NB4 (cell line): Measurements from ENCODE around the gene CCDC57.

ENCODE experiments used
- POLR2A ChIP-seq: IDR thresholded peaks from 2 replicates; pipeline ENCODE4 v1.6.1; 2011; ENCODE audit warnings: mild to moderate bottlenecking; ENCODE audit not compliant: insufficient read length; ENCODE audit errors: extremely low read depth
- TF ChIP-seq, protein P1 (sequence below): IDR thresholded peaks from one replicate; pipeline ENCODE4 v1.5.1; 2012; ENCODE audit warnings: low read depth, low read length

DNA sequence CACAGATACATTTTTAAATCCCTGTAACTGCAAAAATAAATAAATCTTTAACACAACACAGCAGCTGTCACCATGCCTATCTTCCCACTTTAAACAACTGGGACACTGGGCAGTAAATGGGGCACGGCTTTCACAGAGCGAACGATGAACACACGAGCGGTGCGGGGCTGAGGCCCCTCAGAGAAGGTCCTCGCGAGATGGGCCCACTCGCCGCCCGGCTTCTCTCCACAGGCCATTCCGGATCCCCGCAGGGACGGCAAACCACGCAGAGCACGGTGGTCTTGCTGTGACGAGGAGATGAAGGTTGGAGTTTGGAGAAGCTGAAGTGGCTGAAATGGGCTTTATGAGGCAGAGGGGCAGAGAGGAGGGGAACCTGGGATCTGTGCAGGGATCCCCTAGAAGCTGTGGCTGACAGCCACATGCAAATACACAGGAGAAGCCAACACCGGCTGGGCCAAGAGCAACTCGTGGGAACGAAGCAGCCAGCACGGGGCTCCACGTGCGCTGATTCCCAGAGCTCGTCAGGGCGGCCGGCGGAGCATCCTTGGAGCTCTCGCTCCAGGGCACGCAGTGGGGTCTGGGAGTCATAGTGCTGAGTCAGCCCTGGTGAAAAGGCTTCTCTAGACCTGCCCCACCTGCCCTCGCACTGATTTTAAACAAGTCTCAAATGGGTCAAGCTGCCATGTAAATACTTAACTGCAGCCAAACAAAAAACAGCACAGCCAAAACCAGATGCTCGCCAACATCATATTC lies 31.7 kb downstream of the CCDC57 start:
- TF ChIP-seq, protein P1, sequence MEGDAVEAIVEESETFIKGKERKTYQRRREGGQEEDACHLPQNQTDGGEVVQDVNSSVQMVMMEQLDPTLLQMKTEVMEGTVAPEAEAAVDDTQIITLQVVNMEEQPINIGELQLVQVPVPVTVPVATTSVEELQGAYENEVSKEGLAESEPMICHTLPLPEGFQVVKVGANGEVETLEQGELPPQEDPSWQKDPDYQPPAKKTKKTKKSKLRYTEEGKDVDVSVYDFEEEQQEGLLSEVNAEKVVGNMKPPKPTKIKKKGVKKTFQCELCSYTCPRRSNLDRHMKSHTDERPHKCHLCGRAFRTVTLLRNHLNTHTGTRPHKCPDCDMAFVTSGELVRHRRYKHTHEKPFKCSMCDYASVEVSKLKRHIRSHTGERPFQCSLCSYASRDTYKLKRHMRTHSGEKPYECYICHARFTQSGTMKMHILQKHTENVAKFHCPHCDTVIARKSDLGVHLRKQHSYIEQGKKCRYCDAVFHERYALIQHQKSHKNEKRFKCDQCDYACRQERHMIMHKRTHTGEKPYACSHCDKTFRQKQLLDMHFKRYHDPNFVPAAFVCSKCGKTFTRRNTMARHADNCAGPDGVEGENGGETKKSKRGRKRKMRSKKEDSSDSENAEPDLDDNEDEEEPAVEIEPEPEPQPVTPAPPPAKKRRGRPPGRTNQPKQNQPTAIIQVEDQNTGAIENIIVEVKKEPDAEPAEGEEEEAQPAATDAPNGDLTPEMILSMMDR = no peak
- no peak for TF ChIP-seq POLR2A
